Astrocyte (in vitro differentiated cells and primary cell): Measurements from ENCODE around the gene TLE2. TPM values are rescaled to one million over a fixed set of nuclear protein-coding genes. Genes with fewer than 3 reads are reported as not detected.

Source experiments
- DNase-seq: peaks from one replicate; pipeline ENCODE4 v3.0.0-alpha.2; 2010; ENCODE audit warnings: low read depth
- FAIRE-seq: peaks from 2 replicates; lab custom pipeline; 2011; peaks lifted over from hg19 to GRCh38; lab: Jason Lieb, UNC
- H2AFZ ChIP-seq: 2 replicates; pipeline ENCODE4 v1.6.0; 2012; ENCODE audit warnings: low read depth, low read length, inconsistent platforms
- H3K27ac ChIP-seq: 2 replicates; pipeline ENCODE4 v1.5.1; 2011; ENCODE audit warnings: low read depth, low read length, inconsistent platforms
- H3K27me3 ChIP-seq: 2 replicates; pipeline ENCODE4 v1.6.0; 2011; ENCODE audit warnings: low read length, inconsistent platforms; ENCODE audit not compliant: insufficient read depth
- H3K36me3 ChIP-seq: 2 replicates; pipeline ENCODE4 v1.5.1; 2011; ENCODE audit warnings: low read length, inconsistent platforms; ENCODE audit not compliant: insufficient read depth
- H3K4me1 ChIP-seq: 2 replicates; pipeline ENCODE4 v1.5.1; 2011; ENCODE audit warnings: low read length, inconsistent platforms; ENCODE audit not compliant: insufficient read depth
- H3K4me2 ChIP-seq: 2 replicates; pipeline ENCODE4 v1.6.0; 2012; ENCODE audit warnings: low read length, inconsistent platforms
- H3K4me3 ChIP-seq: 2 replicates; pipeline ENCODE4 v1.5.1; 2011; ENCODE audit warnings: low read depth, mild to moderate bottlenecking, low read length, inconsistent platforms; ENCODE audit not compliant: insufficient read depth
- H3K79me2 ChIP-seq: 2 replicates; pipeline ENCODE4 v1.6.0; 2012; ENCODE audit warnings: mild to moderate bottlenecking, low read length, inconsistent platforms; ENCODE audit not compliant: insufficient read depth
- H3K9ac ChIP-seq: 2 replicates; pipeline ENCODE4 v1.6.0; 2012; ENCODE audit warnings: mild to moderate bottlenecking, low read length, inconsistent platforms
- H3K9me3 ChIP-seq: 2 replicates; pipeline ENCODE4 v1.5.1; 2012; ENCODE audit warnings: low read depth, mild to moderate bottlenecking, low read length, inconsistent platforms; ENCODE audit not compliant: insufficient read depth
- H4K20me1 ChIP-seq: 2 replicates; pipeline ENCODE4 v1.6.0; 2012; ENCODE audit warnings: low read length, inconsistent platforms; ENCODE audit not compliant: insufficient read depth
- H3K27ac Mint-ChIP-seq: one replicate; pipeline ENCODE4 v1.8.0; 2021; ENCODE audit warnings: mild to moderate bottlenecking, mixed read lengths; ENCODE audit not compliant: unreplicated experiment
- H3K27me3 Mint-ChIP-seq: one replicate; pipeline ENCODE4 v1.8.0; 2021; ENCODE audit warnings: low read depth, mixed read lengths; ENCODE audit not compliant: unreplicated experiment
- H3K36me3 Mint-ChIP-seq: one replicate; pipeline ENCODE4 v1.8.0; 2021; ENCODE audit warnings: low read depth, mixed read lengths; ENCODE audit not compliant: unreplicated experiment
- H3K4me1 Mint-ChIP-seq: one replicate; pipeline ENCODE4 v1.8.0; 2021; ENCODE audit warnings: low read depth, mixed read lengths; ENCODE audit not compliant: unreplicated experiment
- H3K4me3 Mint-ChIP-seq: one replicate; pipeline ENCODE4 v1.8.0; 2021; ENCODE audit warnings: mild to moderate bottlenecking, moderate library complexity, mixed read lengths; ENCODE audit not compliant: unreplicated experiment
- H3K9me3 Mint-ChIP-seq: one replicate; pipeline ENCODE4 v1.8.0; 2021; ENCODE audit warnings: mild to moderate bottlenecking, mixed read lengths; ENCODE audit not compliant: unreplicated experiment
- CTCF ChIP-seq: IDR thresholded peaks from 2 replicates; pipeline ENCODE4 v1.5.1; 2011; ENCODE audit warnings: low read depth, mild to moderate bottlenecking, inconsistent platforms, low read length, moderate library complexity; ENCODE audit not compliant: insufficient read depth
- EZH2 ChIP-seq: IDR thresholded peaks from 2 replicates; pipeline ENCODE4 v1.6.1; 2012; ENCODE audit warnings: mild to moderate bottlenecking, low read length, inconsistent platforms; ENCODE audit not compliant: insufficient read depth
- total RNA-seq: library from RNA; stranded (reverse); gene quantifications from 2 replicates; pipeline ENCODE4 v1.2.1, GENCODE V29; 2021

Gene TLE2
- total RNA-seq, 1 donor from 2014 or later = 0.79 TPM

GRCh38 chr19:3024509-3024869 is 4.6 kb downstream of the TLE2 start:
- DNase-seq (no peak), FAIRE-seq (no peak)
- H3K4me1 Mint-ChIP-seq = no peaks in the 10 kb centered on the region
- no peaks in the 10 kb centered on the region for H3K4me1 ChIP-seq
- H3K36me3 Mint-ChIP-seq = peaks cover 4% of the 10 kb centered on the region
- H2AFZ ChIP-seq = no peak overlapping the region
- no peaks in the 10 kb centered on the region for H3K79me2 ChIP-seq
- no peak overlapping the region for H3K9ac ChIP-seq
- no peak overlapping the region for H3K4me2 ChIP-seq
- H3K4me3 ChIP-seq = no peak overlapping the region
- H3K9me3 ChIP-seq = no peaks in the 10 kb centered on the region
- peaks cover 6% of the 10 kb centered on the region for H3K9me3 Mint-ChIP-seq
- no peak for TF ChIP-seq EZH2
- peaks cover 54% of the 10 kb centered on the region for H3K27me3 Mint-ChIP-seq
- no peaks in the 10 kb centered on the region for H3K36me3 ChIP-seq
- H3K27ac Mint-ChIP-seq = no peak overlapping the region
- no peak overlapping the region for H3K4me3 Mint-ChIP-seq
- H4K20me1 ChIP-seq = no peaks in the 10 kb centered on the region
- H3K27me3 ChIP-seq = peaks cover 34% of the 10 kb centered on the region
- H3K27ac ChIP-seq = no peak overlapping the region

- no peaks in the 10 kb centered on the region for H3K9me3 ChIP-seq
- H3K27ac ChIP-seq = no peak overlapping the region
- H3K4me1 ChIP-seq = no peaks in the 10 kb centered on the region
- FAIRE-seq = no peak
- Mint-ChIP-seq H3K9me3 (peaks cover 2% of the 10 kb centered on the region), H3K27me3 (peaks cover 42% of the 10 kb centered on the region), H3K4me1 (no peaks in the 10 kb centered on the region), H3K36me3 (no peaks in the 10 kb centered on the region), H3K27ac (no peak overlapping the region), H3K4me3 (no peak overlapping the region)
- no peak overlapping the region for H2AFZ ChIP-seq
- H3K9ac ChIP-seq = no peak overlapping the region
- no peak overlapping the region for H3K4me2 ChIP-seq
- DNase-seq = no peak
- no peak overlapping the region for H3K4me3 ChIP-seq
- no peaks in the 10 kb centered on the region for H4K20me1 ChIP-seq
- no peak for TF ChIP-seq CTCF
- TF ChIP-seq EZH2 = no peak
- no peaks in the 10 kb centered on the region for H3K79me2 ChIP-seq
- H3K36me3 ChIP-seq = no peaks in the 10 kb centered on the region
- peaks cover 6% of the 10 kb centered on the region for H3K27me3 ChIP-seq
Measured at GRCh38 chr19:3020321-3020960, 8.6 kb downstream of the TLE2 start.

GRCh38 chr19:3019211-3019854 is 9.7 kb downstream of the TLE2 start:
- no peak overlapping the region for H3K4me3 Mint-ChIP-seq

More at GRCh38 chr19:3019211-3019854, 9.7 kb downstream of the TLE2 start:
- Histone ChIP-seq H3K27me3 (no peaks in the 10 kb centered on the region), H3K9ac (no peak overlapping the region), H3K79me2 (no peaks in the 10 kb centered on the region), H3K27ac (no peak overlapping the region), H3K9me3 (no peaks in the 10 kb centered on the region), H2AFZ (no peak overlapping the region), H3K4me1 (no peaks in the 10 kb centered on the region), H3K36me3 (no peaks in the 10 kb centered on the region), H3K4me3 (no peak overlapping the region), H4K20me1 (no peaks in the 10 kb centered on the region), H3K4me2 (no peak overlapping the region)
- Mint-ChIP-seq H3K27ac (no peak overlapping the region), H3K4me1 (no peaks in the 10 kb centered on the region), H3K27me3 (peaks cover 46% of the 10 kb centered on the region), H3K9me3 (peaks cover 2% of the 10 kb centered on the region), H3K36me3 (no peaks in the 10 kb centered on the region)
- no peak for DNase-seq
- no peak for TF ChIP-seq CTCF
- no peak for TF ChIP-seq EZH2
- no peak for FAIRE-seq
